Epithelial cell of proximal tubule (primary cell): ENCODE measurements around the gene RLN2. TPM values are rescaled to one million over a fixed set of nuclear protein-coding genes. Genes with fewer than 3 reads are reported as not detected.
"Not testable (repeated sequence)": the region's sequence is repeated elsewhere in the genome, so short reads cannot be mapped to it uniquely, and the experiment has no call there.

ENCODE experiments used
- DNase-seq: peaks from one replicate; pipeline ENCODE4 v3.0.0-alpha.2; 2011; ENCODE audit warnings: low read depth
- H3K4me3 ChIP-seq: 2 replicates; pipeline ENCODE4 v1.5.1; 2011; ENCODE audit warnings: low read depth, mild to moderate bottlenecking, low read length
- CTCF ChIP-seq: conservative IDR thresholded peaks from 2 replicates; pipeline ENCODE4 v1.5.1; 2012; ENCODE audit warnings: low read depth, mild to moderate bottlenecking, low read length
- total RNA-seq: library from RNA; depleted of rRNA; stranded (reverse); fragments of >200 nt; gene quantifications from 2 replicates; pipeline ENCODE4 v1.2.3, GENCODE V29; 2015

Gene RLN2
- total RNA-seq, 1 donor from 2014 or later = 0.63 TPM

DNA sequence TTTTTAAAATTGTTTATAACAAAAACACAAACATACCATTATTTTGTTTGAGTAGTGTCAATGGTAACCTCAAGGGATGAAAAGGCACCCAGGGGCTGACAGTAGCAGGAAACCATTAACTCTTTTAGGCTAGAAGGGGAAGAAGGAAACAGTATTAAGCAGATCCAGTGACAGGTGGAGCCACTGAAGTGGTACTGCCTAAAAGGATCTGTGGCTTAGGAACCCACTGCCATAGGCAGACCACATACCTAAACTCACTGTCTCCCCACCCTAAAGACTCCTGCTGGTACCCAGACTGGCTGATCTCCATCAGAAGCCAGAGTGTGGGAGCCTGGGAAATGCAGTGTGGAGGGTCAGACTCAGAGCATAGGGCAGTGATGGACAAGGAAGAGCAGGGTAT, 21.7 kb upstream of the RLN2 start:
- H3K4me3 ChIP-seq = no peak overlapping the region
- no peak for DNase-seq
- TF ChIP-seq CTCF = no peak

- DNase-seq, H3K4me3 ChIP-seq: not testable (repeated sequence)
Measured at GRCh38 chr9:5321601-5322000, 17.1 kb upstream of the RLN2 start.

- no peak for DNase-seq
- TF ChIP-seq CTCF = peak; percentile 45
Measured at GRCh38 chr9:5321058-5321457, 16.5 kb upstream of the RLN2 start.

DNA sequence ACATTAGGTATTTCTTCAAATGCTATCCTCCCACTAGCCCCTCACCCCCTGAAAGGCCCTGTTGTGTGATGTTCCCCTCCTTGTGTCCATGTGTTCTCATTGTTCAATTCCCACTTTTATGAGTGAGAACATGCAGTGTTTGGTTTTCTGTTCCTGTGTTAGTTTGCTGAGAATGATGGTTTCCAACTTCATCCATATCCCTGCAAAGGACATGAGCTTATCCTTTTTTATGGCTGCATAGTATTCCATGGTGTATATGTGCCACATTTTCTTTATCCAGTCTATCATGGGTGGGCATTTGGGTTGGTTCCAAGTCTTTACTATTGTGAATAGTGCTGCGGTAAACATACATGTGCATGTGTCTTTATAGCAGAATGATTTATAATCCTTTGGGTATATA, 11.9 kb upstream of the RLN2 start:
- H3K4me3 ChIP-seq, DNase-seq: not testable (repeated sequence)

More at GRCh38 chr9:5321058-5321457, 16.5 kb upstream of the RLN2 start:
- H3K4me3 ChIP-seq = no peak overlapping the region

- TF ChIP-seq CTCF = no peak
- no peak for DNase-seq
- H3K4me3 ChIP-seq = no peak overlapping the region
Measured at GRCh38 chr9:5315187-5315923, 10.8 kb upstream of the RLN2 start.

DNA sequence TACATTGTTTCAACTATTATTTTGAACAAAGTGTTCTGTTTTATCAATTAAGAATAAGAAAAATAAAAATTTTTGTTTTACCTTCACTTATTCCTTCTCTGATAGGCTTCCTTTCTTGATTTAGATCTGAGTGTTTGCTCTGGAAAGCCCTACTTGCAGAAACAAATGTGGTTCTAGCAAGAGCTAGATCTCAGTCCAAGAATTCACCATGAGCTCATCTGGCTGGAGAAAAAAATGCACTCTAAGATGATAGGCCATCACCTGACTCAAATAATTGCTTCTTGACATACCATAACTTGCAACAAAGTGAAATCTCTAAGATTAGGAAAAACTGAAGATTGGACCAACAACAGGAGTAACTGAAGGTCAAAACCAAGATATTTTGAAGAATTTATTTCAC, 6.3 kb upstream of the RLN2 start:
- H3K4me3 ChIP-seq = no peak overlapping the region
- DNase-seq = no peak
- no peak for TF ChIP-seq CTCF

GRCh38 chr9:5305741-5306140, 1.2 kb upstream of the RLN2 start:
- no peak for TF ChIP-seq CTCF
- no peak overlapping the region for H3K4me3 ChIP-seq
- DNase-seq = no peak

GRCh38 chr9:5301544-5301943, 3.0 kb downstream of the RLN2 start:
- no peak overlapping the region for H3K4me3 ChIP-seq
- no peak for DNase-seq
- TF ChIP-seq CTCF = no peak
